ENCODE data around the gene TTYH3.

The TTYH3 gene

DNA sequence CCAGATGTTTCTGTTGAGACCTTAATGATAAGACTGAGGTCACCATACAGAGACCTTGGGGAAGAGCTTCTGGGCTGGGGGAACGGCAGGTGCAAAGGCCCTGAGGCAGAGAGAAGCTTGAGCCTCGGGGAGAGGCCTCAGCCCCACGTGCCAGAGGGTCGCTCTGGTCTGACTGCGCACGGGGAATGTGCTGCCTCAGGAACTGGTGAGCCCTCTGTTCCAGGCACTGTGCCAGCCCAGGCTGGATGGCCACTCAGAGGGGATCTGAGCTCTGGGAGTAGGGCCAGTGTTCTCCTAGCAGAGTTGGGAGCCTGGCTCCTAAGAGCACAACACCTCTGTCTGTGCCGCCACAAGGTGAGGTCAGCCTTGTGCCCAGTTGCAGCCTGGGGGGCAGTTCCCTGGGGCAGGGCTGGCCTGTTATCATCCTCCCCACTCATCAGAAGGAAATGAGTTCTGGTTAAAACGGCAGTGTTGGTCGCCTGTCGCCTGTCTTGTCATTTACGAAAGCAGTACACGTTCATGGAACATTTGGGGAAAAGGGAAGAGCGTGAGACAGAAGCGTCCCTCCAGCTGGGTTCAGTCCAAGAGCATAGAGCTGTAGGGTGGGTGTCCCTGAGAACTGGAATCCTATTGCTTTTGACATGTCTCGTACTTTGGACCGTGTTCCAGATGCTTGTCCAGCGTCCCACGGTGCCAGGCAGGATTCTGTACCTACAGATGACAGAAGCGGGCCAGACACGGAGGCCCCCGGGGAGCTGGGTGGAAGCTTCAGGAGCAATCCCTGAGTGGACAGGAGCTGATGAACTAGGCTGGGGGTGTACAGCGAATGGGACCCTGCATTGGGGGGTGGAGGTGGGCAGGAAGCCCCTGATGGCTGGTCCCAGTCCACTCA lies 4.3 kb downstream of the TTYH3 start:
- DNase-seq (ENCODE audit: low spot score), result no peak

- no peak for DNase-seq (ENCODE audit: low spot score)
Measured at GRCh38 chr7:2637066-2637471, 5.3 kb downstream of the TTYH3 start.

- no peak for DNase-seq (ENCODE audit: low spot score)
Measured at GRCh38 chr7:2637505-2638223, 5.9 kb downstream of the TTYH3 start.

- no peak for DNase-seq (ENCODE audit: low spot score)
Measured at GRCh38 chr7:2638224-2638991, 6.6 kb downstream of the TTYH3 start.

DNA sequence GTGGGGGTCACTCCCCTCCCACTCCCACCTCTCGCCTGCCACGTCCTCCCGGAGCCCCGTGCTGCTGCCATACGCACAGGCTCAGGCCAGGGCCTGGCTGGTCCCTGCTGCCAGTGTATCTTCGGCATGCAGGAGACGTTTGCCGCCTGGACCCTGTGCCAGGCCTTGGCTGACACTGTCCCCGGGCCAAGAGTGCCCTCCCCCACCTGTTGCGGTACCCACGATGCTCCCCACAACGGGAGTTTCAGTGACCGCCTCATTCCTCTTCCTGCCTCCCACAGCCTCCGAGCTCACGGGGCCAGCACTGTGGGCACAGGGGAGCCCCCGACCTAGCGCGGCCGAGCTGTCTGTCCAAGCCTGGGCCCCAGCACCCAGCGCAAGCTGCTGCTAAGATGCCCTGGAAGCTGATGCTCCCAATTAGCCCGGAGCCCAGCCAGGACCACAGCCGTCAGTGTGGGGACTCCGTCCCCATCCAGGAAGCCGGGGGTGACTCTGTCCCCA lies 7.4 kb downstream of the TTYH3 start:
- DNase-seq (ENCODE audit: low spot score), result no peak

DNA sequence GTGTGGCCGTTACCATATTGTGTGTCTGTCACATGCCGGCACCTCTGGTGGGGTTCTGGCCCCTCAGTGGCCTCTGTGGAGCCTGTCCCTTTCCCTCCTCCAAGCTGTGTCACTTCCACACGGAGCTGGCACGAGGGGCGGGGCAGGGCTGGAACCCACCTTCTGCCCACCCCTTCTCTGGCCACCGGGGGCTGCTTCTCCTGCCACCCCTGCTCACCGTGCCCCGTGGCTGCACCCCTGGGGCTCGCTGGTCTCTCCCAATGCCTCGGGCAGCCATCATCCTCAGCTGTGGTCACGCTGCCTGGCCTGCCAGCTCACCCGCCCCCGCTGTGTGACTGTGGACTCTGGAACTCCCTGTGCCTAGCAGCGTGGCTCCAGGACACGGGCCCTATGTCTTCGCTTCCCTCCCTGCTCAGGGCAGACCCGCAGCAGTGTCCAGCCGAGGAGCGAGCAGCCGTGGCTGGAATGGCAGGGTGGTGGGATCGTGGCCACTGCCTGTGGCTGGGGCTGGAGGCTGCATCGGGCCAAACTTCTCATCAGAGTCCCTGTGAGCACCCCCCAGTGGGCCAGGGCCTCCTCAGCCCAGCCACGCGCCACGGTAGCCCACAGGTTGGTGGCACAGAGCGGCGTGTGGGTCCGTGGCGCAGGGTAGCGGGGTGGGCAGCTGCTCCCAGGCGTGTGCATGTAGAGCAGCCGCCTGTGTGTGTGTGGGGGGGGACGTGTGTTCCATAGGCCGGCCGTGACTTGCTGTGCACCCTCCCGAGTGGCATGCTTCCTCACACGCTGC lies 8.1 kb downstream of the TTYH3 start:
- DNase-seq (ENCODE audit: low spot score), result no peak

DNA sequence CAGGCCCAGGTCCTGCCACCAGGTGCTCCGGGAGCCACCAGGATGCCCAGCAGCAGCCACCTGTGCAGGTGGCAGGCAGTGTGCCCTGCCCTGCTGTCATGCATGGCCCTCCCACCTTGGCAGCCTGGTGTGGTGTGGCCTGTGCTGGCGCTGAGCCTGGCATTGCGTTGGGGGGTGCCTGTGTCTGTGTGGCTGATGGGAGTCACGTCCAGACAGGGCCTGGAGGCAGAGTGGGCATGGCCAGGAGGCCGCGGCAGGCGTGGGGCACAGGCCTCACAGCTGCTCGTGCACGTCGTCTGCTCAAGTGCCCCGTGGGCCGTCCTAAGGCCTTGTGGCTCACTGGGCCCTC lies 8.7 kb downstream of the TTYH3 start:
- DNase-seq (ENCODE audit: low spot score), result no peak

- DNase-seq (ENCODE audit: low spot score), result no peak
Measured at GRCh38 chr7:2640846-2641316, 9.1 kb downstream of the TTYH3 start.

- DNase-seq (ENCODE audit: low spot score), result no peak
Measured at GRCh38 chr7:2641406-2642393, 9.9 kb downstream of the TTYH3 start.

DNA sequence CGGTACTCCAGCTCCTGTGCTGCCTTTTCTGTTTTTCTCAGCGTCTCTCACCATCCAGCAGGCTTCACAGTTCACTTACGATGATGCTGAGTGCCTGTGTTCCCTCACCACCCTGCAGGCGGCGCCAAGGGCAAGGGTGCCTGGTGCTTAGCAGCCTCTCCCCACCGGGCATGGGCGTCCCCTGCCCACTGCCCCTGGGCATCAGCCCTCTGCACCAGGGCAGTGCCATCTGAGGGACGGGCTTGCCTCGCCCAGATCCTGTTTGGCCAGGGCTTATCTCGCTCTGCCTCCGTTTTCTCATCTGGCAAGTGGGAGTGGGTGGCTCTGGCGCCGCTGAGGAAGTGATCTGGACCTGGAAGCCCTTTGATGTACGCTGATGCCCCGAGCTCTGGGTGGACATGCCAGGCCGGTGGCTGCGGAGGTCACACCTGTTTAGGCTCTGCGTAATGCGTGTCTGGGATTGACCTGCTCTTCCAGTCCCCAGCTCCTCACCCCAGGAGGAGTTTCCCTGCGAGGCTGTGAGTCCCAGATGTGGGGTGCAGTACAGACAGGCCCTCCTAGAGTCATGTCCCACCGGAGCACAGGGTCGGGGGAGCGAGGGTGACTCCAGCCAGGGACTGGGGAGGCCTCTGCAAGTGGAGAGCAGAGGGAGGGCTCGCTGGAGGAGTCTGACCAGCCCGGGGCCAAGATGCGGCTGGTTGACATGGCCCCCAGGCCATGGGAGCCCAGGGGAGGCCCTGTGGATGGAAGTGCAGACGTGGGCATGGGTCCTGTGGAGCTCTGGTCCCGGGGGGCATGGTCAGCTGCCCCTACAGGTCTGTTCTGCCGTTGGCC lies 11.8 kb downstream of the TTYH3 start:
- DNase-seq (ENCODE audit: low spot score), result no peak

- DNase-seq (ENCODE audit: low spot score), result no peak
Measured at GRCh38 chr7:2644220-2644561, 12.4 kb downstream of the TTYH3 start.

DNA sequence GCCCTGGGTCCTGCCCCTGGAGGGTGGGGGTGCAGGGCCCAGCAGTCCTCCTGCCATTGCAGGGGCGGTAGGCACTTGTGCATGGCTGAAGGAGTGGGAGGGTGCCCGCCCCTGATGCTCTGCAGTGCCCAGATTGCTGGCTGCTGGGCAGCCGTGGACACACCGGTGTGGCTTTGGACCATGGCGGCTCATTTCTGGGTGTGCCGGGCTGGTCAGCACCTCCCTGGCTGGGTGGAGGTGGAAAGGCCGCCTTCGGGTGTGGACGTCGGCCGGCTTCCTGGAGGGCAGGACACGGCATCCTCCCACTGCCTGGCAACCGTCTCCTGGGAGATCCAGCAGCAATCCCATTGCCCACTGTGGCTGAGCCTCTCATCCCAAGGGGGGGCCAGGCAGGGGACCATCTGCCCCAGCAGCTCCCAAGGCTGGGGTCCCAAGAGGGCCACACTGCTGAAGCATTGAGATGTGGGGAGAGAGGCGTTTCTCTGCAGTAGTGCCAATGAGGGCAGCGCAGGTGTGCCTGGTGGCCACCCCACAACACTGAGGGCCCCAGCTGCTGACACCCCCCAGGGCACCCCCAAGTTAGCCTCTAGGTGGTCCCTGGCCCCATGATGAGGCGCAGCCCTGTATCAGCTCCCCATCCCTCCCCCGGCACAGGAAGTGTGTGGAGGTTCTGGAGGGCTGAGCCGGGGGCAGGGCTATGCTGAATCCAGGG lies 12.9 kb downstream of the TTYH3 start:
- no peak for DNase-seq (ENCODE audit: low spot score)

DNA sequence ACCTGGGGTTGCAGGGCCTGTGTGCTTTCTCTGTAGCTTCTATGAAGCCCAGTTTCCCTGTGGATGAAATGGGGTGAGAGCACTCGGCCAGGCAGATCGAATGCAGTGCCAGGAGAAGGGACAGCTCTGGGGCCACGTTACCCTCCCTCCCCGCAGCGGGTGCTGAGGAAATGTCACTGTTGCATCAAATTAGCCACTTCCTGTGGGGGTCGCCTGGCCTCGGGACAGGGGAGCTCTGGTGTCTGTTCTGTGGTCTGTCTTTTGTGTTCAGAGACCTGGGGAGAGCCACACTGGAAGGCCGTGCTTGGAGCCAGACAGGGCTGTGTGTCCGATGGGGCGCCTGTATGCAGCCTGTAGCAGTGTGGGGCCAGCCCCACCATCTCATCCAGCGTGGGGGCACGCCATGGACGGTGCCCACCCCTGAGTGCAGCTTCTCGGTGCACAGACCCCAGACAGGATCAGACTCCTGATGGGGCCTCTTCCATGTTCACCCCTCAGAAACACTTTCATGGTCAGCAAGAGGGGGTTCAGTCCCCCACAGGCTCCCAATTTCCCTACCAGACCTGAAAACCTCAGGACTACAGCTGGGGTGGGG lies 13.6 kb downstream of the TTYH3 start:
- DNase-seq (ENCODE audit: low spot score), result no peak

- no peak for DNase-seq (ENCODE audit: low spot score)
Measured at GRCh38 chr7:2646336-2646679, 14.5 kb downstream of the TTYH3 start.

- DNase-seq (ENCODE audit: low spot score), result no peak
Measured at GRCh38 chr7:2646680-2647571, 15.1 kb downstream of the TTYH3 start.

DNA sequence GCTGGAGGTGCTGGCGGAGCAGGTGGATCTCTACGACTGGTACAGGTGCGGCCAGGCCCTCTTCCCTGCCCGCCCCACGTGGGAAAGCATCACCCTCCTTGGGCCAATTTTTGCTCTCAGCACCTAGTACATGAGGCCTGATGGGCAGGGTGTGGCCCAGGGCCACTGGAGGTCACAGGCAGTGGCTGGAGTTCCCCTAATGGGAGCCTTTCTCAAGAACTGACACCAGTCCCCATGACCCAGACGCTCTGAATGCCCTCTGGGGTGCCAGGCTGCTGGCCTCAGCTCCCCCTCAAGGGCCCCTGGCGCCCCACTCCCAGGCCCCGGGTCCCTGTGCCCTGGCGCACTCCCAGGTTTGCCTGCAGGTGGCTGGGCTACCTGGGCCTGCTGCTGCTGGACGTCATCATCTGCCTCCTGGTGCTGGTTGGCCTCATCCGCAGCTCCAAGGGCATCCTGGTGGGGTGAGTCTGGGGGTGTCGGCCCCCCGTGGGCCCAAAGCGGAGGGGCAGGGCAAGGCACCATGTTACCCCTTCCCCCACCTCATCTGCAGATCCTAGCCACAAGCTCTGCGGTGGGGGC lies 15.9 kb downstream of the TTYH3 start:
- DNase-seq (ENCODE audit: low spot score), result no peak

DNA sequence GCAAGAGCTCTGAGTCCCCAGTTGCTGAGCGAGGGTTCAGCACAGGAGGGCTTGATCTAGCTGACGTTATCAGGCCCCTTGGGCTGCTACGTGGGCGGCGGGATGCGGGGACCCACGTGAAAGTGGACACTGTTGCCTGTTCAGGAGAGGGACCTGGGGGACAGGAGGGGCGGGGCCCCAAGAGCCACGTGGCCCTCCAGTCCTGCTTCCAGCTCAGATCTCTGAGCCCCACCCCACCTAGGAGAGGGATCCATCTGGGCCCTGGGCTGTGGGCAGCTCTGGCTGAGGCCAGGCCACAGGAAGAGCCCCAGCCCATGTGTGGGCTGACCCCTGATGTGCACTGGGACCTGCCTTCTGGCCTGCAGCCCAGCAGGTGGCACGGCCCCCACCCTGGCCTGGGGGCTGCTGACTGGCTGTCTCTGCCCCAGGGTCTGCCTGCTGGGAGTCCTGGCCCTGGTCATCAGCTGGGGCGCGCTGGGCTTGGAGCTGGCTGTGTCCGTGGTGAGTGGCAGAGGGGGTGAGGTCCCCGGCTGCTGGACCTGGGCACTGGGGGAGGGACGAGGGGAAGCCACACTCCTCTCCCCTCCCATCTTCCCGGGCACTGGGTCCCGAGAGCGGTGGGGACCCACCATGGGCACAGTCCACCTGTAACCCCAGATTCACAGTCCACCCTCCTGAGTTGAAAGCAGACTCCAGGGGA lies 17.5 kb downstream of the TTYH3 start:
- no peak for DNase-seq (ENCODE audit: low spot score)

Data from LoVo (cell line).